Endodermal cell (in vitro differentiated cells): ENCODE data around the gene DZIP3. TPM values are rescaled to one million over a fixed set of nuclear protein-coding genes. Genes with fewer than 3 reads are reported as not detected.
A peak's percentile ranks its signal among the peaks of the same experiment; 100 is the strongest.
"Not testable (repeated sequence)": the region's sequence is repeated elsewhere in the genome, so short reads cannot be mapped to it uniquely, and the experiment has no call there.

Experiments
- DNase-seq: peaks from one replicate; pipeline ENCODE4 v3.0.0-alpha.2; 2017
- H3K27ac ChIP-seq: 2 replicates; pipeline ENCODE4 v1.5.1; 2013; ENCODE audit warnings: mild to moderate bottlenecking, low read depth, low read length, moderate library complexity
- H3K27me3 ChIP-seq: 2 replicates; pipeline ENCODE4 v1.6.1; 2013; ENCODE audit warnings: mild to moderate bottlenecking, low read length, moderate library complexity; ENCODE audit not compliant: insufficient read depth, control insufficient read depth, poor library complexity, severe bottlenecking
- H3K36me3 ChIP-seq: 2 replicates; pipeline ENCODE4 v1.7.0; 2013; ENCODE audit warnings: mild to moderate bottlenecking, low read length, moderate library complexity; ENCODE audit not compliant: control insufficient read depth, insufficient read depth
- H3K4me1 ChIP-seq: one replicate; pipeline ENCODE4 v1.7.0; 2013; ENCODE audit warnings: low read length; ENCODE audit not compliant: control insufficient read depth, insufficient read depth
- H3K4me3 ChIP-seq: 2 replicates; pipeline ENCODE4 v1.5.1; 2013; ENCODE audit warnings: mild to moderate bottlenecking, low read length, moderate library complexity
- H3K9ac ChIP-seq: 2 replicates; pipeline ENCODE4 v1.6.1; 2013; ENCODE audit warnings: mild to moderate bottlenecking, low read length, moderate library complexity; ENCODE audit not compliant: poor library complexity, severe bottlenecking; ENCODE audit errors: extremely low read depth
- H3K9me3 ChIP-seq: 2 replicates; pipeline ENCODE4 v1.6.1; 2013; ENCODE audit warnings: mild to moderate bottlenecking, low read length, moderate library complexity; ENCODE audit not compliant: control insufficient read depth
- H3K27ac Mint-ChIP-seq: 2 replicates; pipeline ENCODE4 v1.8.0; 2020; ENCODE audit warnings: mixed read lengths
- H3K27me3 Mint-ChIP-seq: 2 replicates; pipeline ENCODE4 v1.8.0; 2021; ENCODE audit warnings: mild to moderate bottlenecking, mixed read lengths; ENCODE audit not compliant: insufficient read depth
- H3K36me3 Mint-ChIP-seq: 2 replicates; pipeline ENCODE4 v1.8.0; 2020; ENCODE audit warnings: low read depth, mixed read lengths
- H3K4me1 Mint-ChIP-seq: 2 replicates; pipeline ENCODE4 v1.8.0; 2020; ENCODE audit warnings: mixed read lengths
- H3K4me3 Mint-ChIP-seq: 2 replicates; pipeline ENCODE4 v1.8.0; 2020; ENCODE audit warnings: mild to moderate bottlenecking, moderate library complexity, mixed read lengths
- H3K9me3 Mint-ChIP-seq: 2 replicates; pipeline ENCODE4 v1.8.0; 2020; ENCODE audit warnings: mild to moderate bottlenecking, mixed read lengths
- WGBS, 2 experiments: methylation state at CpG; one replicate each; pipeline versions ENCODE4 v1.1.5 to v1.1.7; 2013; ENCODE audit warnings: missing lambda C conversion rate in 2 of 2, mixed read lengths in 1 of 2; ENCODE audit not compliant: insufficient coverage in 1 of 2, insufficient read length in 1 of 2; 5-methylcytosine and 5-hydroxymethylcytosine counted together
- total RNA-seq, 2 donors: library from RNA; stranded (reverse); fragmentation: NEBNext Ultra II Directional in 1 of 2; extraction: Animal tissue kit (Norgen Biotek cat#: 25700) in 1 of 2; gene quantifications; 2 replicates in 1 of 2; 3 replicates in 1 of 2; pipeline ENCODE4 v1.2.1, GENCODE V29; 2021
- TF ChIP-seq, protein P1 (sequence below): fragments of 200-600 bp; sonication (generic); conservative IDR thresholded peaks from 2 replicates; pipeline ENCODE4 v1.5.0; 2021; ENCODE audit warnings: antibody characterized with exemption, mild to moderate bottlenecking

DZIP3 gene
- total RNA-seq, 2 donors from 2014 or later, result 24.2 to 40.8 TPM

DNA sequence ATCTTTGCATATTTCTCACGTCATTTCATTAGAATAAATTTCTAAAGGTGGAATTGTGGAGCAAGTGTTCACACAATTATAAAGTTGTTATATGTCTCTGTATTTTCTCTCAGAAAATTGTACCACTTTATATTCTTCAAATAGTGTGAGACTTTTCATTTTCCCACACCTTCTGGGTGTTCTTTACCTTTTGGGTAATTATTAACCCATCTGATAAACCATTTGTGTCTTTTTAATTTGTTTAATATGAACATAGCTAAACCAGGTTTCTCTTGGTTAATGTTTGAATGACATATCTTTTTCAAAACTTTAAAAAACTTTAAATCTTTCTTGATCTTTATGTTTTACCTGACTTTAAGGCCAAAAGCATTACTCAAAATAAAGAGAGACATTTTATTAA, 40.5 kb downstream of the DZIP3 start:
- H3K4me3 ChIP-seq, result no peak overlapping the region
- H3K27ac ChIP-seq, result no peak overlapping the region
- no peaks in the 10 kb centered on the region for H3K9me3 ChIP-seq
- H3K9ac ChIP-seq, result no peak overlapping the region
- no peak overlapping the region for H3K27ac Mint-ChIP-seq
- no peak overlapping the region for H3K4me3 Mint-ChIP-seq
- TF ChIP-seq, protein P1, sequence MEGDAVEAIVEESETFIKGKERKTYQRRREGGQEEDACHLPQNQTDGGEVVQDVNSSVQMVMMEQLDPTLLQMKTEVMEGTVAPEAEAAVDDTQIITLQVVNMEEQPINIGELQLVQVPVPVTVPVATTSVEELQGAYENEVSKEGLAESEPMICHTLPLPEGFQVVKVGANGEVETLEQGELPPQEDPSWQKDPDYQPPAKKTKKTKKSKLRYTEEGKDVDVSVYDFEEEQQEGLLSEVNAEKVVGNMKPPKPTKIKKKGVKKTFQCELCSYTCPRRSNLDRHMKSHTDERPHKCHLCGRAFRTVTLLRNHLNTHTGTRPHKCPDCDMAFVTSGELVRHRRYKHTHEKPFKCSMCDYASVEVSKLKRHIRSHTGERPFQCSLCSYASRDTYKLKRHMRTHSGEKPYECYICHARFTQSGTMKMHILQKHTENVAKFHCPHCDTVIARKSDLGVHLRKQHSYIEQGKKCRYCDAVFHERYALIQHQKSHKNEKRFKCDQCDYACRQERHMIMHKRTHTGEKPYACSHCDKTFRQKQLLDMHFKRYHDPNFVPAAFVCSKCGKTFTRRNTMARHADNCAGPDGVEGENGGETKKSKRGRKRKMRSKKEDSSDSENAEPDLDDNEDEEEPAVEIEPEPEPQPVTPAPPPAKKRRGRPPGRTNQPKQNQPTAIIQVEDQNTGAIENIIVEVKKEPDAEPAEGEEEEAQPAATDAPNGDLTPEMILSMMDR, result no peak
- no peaks in the 10 kb centered on the region for H3K27me3 ChIP-seq
- no peaks in the 10 kb centered on the region for H3K9me3 Mint-ChIP-seq
- no peaks in the 10 kb centered on the region for H3K4me1 ChIP-seq
- H3K36me3 ChIP-seq, result peaks cover 45% of the 10 kb centered on the region
- WGBS, 2 experiments, result 80% methylated on average over 1 of the region's 1 CpG; no CpG with 5 or more reads in 1 of the 2 experiments
- H3K27me3 Mint-ChIP-seq, result no peaks in the 10 kb centered on the region
- no peak for DNase-seq
- peaks cover 1% of the 10 kb centered on the region for H3K4me1 Mint-ChIP-seq
- peaks cover 4% of the 10 kb centered on the region for H3K36me3 Mint-ChIP-seq

DNA sequence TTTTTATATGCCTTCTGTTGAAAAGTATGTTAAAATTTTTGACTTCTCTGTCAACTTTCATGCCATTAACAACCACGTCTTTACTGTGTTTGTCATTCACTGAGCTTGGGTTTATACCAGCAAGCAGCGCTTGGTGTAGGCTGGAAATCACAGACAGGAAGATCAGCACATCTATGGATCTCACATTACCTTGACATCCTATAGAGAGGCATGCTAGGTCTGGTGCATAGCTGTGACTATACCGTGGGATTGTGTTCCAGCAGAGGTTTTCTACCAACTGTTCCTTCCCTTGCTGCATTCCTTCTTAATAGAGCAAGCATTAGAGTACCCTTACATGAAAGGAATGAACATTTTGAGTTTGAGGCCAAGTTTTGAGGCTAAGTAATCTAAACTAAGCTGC, 53.0 kb downstream of the DZIP3 start:
- H3K4me3 ChIP-seq, result no peak overlapping the region

DNA sequence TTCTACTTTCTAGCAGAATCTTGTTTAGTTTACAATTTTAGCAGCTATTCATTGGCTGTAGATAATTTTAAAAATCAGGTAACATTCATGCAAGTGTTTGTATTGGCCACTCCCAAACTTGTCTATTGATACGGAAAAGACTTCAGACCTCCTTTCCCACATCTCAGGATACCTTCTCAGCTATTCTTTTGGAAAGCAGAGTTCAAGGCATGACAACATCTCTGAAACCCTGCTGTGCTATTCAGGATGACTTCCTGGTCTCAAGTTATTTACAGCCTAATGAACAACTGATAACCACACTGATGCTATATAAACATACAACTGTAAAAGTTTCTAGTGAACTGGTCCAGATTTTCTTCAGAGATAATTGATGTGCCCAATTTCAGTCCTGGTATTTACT, 55.8 kb downstream of the DZIP3 start:
- TF ChIP-seq, protein P1, result no peak
- H3K4me1 Mint-ChIP-seq, result peaks cover 5% of the 10 kb centered on the region
- WGBS, 2 experiments, result 60 to 87% methylated on average over 1 of the region's 1 CpG

More for the DNA sequence above, 53.0 kb downstream of the DZIP3 start:
- Histone ChIP-seq H3K9me3 (no peaks in the 10 kb centered on the region), H3K36me3 (peaks cover 20% of the 10 kb centered on the region), H3K27ac (no peak overlapping the region), H3K27me3 (no peaks in the 10 kb centered on the region), H3K4me1 (no peaks in the 10 kb centered on the region), H3K9ac (no peak overlapping the region)
- 88 to 96% methylated on average over 3 of the region's 3 CpGs for WGBS, 2 experiments
- peaks cover 25% of the 10 kb centered on the region for H3K36me3 Mint-ChIP-seq
- no peak for DNase-seq
- H3K27me3 Mint-ChIP-seq, result no peaks in the 10 kb centered on the region
- no peaks in the 10 kb centered on the region for H3K9me3 Mint-ChIP-seq
- peaks cover 5% of the 10 kb centered on the region for H3K4me1 Mint-ChIP-seq
- H3K27ac Mint-ChIP-seq, result no peak overlapping the region
- H3K4me3 Mint-ChIP-seq, result no peak overlapping the region
- TF ChIP-seq, protein P1, result no peak

DNA sequence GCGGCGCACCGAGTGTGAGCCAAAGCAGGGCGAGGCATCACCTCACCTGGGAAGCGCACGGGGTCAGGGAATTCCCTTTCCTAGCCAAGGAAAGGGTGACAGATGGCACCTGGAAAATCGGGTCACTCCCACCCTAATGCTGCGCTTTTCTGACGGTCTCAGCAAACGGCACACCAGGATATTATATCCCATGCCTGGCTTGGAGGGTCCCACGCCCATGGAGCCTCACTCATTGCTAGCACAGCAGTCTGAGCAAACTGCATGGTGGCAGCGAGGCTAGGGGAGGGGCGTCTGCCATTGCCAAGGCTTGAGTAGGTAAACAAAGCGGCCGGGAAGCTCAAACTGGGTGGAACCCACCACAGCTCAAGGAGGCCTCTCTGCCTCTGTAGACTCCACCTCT, 66.1 kb downstream of the DZIP3 start:
- not testable (repeated sequence) for H3K27ac ChIP-seq, DNase-seq, H3K27me3 ChIP-seq, H3K9ac ChIP-seq, H3K4me3 Mint-ChIP-seq, H3K27me3 Mint-ChIP-seq, H3K27ac Mint-ChIP-seq, H3K4me1 Mint-ChIP-seq, H3K4me1 ChIP-seq
- Histone ChIP-seq H3K36me3 (peaks cover 29% of the 10 kb centered on the region), H3K9me3 (peaks cover 23% of the 10 kb centered on the region), H3K4me3 (peak overlapping the region; percentile 53)
- 98 to 100% methylated on average over 6 to 15 of the region's 15 CpGs for WGBS, 2 experiments
- peaks cover 35% of the 10 kb centered on the region for H3K9me3 Mint-ChIP-seq
- peaks cover 34% of the 10 kb centered on the region for H3K36me3 Mint-ChIP-seq

More for the DNA sequence above, 55.8 kb downstream of the DZIP3 start:
- H3K9me3 Mint-ChIP-seq, result no peaks in the 10 kb centered on the region
- no peak for DNase-seq
- H3K4me1 ChIP-seq, result no peaks in the 10 kb centered on the region
- no peaks in the 10 kb centered on the region for H3K27me3 Mint-ChIP-seq
- H3K36me3 Mint-ChIP-seq, result peaks cover 17% of the 10 kb centered on the region
- no peak overlapping the region for H3K4me3 ChIP-seq
- peaks cover 30% of the 10 kb centered on the region for H3K36me3 ChIP-seq
- H3K27me3 ChIP-seq, result no peaks in the 10 kb centered on the region
- H3K27ac Mint-ChIP-seq, result no peak overlapping the region
- no peak overlapping the region for H3K4me3 Mint-ChIP-seq
- no peaks in the 10 kb centered on the region for H3K9me3 ChIP-seq
- H3K27ac ChIP-seq, result no peak overlapping the region
- no peak overlapping the region for H3K9ac ChIP-seq
